HG03460 (cell line): ENCODE measurements around the gene RBM5.

Experiments used
- ATAC-seq: cut with Tn5 transposase; IDR thresholded peaks from one replicate; pipeline ENCODE4 v1.9.1; 2021; ENCODE audit not compliant: unreplicated experiment

The RBM5 gene

DNA sequence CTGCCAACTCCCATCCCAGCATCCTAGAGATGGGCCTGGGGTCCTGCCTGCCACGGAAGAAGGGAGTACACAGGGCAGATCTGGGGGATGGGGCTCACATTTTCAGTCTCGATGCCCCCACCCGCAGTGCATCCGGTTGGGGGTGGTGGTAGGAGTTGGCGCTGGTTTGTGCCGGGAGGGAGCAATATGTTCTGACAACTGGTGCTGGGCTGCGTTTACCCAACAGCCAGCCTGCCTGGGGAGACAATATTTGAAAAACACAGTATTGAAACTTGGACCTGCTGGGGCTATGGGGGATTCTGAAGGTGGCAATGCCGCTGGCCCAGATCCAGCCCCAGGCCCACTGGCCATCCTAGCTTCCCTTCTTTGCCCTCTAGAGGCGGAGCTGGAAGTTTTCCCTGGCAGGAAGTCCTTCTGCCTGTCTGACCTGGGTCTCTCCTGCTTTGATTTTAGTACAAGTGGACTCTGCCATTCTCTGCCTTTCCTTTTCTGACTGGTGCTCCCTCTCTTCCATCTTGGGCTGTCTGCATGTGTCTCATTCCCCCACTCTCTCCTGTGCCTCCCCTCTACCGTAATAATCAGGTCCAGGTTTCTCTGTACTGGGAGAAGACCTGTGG lies 69.9 kb downstream of the RBM5 start:
- no peak for ATAC-seq

DNA sequence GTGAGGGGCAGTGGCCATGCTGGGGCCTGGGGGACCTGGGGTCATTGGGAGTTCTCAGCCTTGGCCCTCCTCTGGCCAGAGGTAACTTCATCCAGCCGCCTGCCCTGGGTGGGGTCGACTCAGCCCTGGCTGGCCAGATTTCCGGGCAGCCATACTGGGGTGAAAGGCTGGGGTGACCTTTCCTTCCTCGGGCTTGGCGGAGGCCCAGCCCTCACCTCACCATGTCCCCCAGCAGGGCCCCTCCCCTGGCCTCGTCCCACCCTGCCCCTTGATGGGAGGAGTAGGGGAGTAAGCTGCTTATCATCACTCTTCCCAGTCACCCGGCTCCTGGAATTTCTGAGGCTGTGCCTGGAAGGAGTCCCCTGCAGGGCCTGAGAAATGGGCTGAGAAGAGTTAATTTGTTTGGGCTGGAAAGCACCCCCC lies 71.9 kb downstream of the RBM5 start:
- ATAC-seq, result no peak

DNA sequence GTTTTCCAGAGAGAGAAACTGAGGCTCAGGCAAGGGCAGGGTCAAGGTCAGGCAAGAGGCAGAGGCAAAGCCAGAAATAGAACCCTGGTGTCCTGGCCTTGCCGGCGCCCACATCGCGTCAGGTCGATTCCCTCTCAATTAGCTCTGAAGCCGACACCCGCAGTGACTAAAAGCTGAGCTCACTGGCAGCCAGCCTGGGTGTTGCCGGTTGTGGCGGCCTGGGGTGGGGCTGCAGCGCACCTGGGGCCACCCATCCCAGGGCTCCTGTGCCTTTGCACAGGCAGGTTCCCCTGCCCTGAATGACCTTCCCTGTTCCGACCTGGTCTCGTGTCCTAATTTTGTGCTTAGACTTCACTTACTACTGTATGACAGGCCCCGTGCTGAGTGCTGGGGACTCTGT lies 72.6 kb downstream of the RBM5 start:
- ATAC-seq, result no peak

DNA sequence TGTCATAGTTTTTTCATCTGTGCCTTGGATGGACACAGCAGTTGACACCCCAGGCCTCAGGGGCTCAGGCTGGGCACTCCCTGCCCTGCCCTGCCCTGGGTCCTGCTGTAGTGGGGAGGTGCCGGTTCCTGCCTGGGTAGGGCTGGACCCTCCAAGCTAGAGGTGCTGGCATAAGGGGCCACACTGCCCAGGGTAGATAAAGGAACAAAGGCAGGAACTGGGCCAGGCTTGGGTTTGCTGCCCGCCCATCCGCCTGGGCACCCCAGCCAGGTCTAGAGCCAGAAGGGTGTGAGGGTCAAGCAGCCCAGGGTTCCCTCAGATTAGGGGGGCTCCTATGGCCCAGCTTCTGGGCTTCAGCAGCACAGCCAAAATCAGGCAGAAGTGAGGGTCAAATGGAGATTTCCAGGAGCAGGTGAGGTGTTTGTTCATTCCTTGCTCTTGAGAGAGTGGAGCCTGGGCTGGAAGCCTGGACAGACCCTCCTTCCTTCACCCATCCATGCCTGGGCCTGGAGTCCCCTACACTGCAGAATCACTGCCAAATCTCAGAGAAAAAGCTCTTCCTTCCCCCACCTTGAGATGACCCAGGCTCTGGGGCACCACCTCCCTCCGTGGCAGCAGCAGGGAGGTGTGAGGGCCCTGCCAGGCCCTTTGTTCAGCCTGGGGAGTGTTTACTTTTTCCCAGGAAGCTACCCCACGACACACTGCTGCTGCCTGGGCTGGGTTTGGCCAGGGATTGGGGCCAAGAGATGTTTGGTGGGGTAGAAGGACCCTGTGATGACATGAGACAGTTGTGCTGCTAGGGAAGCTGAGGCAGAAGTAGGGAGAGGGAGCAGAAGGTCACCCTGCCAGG lies 73.5 kb downstream of the RBM5 start:
- no peak for ATAC-seq

DNA sequence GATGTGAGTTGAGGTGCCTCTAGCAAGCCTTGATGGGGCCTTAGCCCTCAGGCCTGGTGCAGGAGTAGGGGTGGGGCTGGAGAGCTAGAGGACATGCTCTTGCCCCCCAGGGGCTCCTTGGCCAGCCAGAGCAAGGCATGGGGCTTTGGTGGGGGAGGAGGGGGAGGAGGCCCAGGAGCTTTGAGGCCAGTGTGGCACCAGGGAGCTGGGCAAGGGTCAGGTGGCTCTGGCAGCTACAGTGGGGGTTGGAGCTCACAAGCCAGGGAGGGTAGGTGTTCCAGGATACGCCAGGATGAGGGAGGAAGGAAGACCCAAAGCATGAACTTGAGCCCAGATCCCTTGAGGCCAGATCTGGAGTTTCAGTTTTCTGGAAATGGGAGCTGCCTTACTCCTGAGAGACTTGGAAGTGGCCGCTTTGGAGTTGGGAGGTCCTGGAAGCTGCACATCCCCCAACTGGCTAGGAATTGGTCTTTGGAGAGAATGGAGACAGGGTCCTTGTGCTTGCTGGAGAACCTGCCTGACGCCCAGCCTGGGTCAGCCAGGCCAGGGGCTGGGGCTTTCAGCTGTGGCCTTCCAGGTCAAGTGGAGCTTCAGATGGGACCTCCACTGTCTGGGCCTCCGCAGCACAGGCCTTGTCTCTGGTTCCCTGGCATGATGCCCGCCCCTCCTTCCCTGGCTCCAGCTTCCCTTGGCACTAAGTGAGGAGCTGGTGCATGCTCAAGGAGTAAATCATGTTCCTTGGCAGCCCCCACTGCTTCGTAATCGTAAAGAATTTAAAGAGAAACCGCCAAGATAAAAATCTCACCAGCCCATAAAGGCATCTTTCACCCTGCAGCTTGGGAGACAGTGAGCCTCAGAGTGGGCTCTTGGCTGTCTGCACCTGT lies 75.1 kb downstream of the RBM5 start:
- ATAC-seq, result no peak

DNA sequence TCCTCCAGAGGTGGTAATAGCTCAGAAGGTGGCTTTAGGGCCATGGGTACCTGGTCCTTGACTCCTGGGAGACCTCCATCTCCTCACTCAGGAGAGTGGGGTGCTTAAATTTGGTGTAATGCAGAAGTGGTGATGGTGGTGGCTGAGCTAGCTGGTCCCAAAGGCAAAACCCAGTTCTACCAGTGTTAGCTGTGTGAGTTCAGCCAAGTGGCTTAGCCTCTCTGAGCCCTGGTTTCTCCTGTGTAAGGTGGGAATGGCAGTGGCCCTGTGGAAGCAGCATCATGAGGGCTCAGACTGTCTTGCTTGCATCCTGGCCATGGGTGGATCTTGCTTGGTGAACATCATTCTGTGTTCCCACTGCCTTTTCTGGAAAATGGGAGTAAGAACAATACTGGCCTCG lies 75.8 kb downstream of the RBM5 start:
- ATAC-seq, result no peak

DNA sequence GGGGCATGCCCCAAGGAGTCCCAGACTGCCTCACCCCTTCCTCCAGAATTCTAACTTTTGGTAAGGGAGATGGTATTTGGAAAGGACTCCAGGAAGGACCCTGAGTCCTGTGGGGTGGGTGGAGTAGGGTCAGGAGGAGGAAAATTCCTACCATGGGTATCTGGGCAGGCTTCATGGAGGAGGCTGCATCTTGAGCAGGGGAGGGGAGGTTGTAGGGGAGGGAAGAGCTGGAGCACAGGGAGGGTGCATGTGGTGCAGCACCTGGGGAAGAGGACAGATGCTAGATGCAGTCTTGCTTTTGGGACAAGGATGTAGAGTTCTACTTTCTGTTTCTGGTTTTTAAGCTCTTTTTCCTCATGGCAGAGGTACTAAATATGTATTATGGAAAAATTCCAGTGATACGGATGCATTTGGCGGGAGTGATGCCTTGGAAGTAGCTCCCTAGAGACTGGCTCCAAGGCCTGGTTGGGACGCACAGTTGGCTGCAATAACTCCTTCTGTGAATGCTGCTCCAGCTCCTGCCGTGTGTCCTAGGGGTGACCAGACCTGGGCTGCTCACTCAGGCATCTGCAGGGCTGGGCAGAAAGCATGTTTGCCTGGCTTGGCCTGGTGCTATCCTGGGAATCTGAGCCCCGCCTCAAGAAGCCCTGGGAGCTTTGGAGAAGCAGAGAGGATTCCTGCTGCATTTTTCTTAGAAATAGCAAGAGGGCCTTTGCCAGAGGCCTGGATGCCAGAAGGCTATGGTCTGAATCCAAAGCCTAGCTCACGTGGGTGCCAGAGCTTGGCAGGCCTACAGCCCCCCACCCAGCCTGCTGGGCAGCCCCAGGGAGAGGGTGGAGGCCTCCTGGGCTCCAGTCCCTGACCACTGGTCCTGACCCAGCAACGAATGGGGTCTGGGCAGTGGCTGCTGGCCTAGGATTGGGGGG lies 76.5 kb downstream of the RBM5 start:
- no peak for ATAC-seq

DNA sequence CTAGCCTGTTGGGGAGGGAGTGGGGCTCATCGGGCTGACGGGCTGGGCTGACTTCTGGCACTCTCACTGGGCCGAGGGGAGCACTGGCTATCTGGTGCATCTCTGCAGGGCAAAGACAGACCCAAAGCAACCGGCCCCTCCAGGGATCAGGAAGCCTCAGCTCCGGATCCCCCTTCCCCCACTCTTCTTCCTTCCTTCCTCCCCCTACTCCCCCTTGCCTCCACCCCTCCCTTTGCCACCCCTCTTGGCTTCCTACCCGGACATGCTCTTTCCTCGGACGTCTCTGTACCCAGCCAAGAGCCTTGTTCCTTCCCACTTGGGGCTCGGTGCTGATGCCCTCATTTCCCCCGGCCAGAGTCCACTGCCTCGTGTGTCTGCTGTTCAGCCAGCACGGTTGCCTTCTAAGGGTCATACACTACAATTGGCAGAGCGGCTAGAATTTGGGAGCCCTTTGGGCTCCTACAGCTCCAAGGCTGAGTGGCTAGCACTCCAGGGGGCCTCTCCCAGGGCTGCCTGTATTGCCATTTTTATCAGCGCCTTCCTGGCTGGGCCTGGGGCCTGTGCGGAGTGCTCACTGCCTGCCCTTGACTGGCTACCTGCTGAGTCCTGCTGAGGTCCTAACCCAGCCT lies 77.3 kb downstream of the RBM5 start:
- no peak for ATAC-seq

DNA sequence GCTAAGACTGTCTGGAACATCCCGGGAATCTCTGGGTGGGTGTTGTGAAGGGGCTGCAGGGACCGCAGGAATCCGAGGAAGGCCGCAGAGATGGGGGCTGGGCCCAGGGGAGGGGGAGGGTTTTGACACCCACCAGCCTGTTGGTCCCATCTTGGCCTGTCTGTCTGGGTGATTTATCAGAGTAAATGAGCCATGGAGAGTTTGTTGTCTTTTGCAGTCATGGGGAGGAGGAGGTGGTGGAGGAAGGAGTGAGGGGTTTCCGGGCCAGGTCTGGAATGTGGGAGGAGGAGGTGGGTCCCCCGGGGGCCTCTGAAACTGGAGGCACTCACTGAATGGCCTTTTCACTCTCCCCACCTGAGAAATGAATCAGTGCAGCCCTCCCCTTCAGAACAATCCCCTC lies 77.9 kb downstream of the RBM5 start:
- no peak for ATAC-seq

DNA sequence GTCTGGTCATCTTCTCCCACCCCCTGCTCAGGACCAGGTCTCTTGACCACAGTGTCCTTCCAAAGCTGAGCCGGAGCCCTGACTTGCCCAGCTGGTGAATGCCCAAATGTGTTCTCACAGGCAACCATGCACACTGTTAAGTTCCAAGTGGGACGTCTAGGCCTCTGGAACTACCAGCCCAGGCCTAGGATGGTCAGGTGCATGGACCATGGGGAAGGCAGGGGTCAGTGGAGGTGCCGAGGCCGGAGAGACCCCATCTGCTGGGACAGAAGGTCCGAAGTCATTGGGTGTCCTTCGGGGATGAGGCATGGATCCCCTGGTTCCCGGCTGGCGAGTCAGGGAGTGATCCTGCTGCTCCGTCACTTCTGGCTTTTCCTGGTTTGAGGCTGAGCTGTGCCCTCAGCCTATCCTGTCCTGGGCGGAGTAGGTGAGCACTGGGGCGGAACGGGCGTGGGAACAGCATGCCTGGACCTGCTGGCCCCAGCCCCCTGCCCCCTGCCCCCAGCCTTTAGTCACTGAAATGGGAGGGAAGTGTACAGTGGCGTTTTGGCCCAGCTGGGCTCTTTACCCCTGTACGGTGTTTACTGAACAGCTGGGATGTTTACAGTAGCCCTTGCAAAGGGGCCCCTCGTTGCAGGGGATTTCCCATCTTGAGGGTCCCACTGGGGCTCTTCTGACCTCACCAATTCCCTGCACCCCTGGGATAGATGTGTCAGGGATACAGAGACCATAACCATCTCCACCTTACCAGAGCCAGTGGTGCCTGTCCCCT lies 78.5 kb downstream of the RBM5 start:
- ATAC-seq, result no peak

DNA sequence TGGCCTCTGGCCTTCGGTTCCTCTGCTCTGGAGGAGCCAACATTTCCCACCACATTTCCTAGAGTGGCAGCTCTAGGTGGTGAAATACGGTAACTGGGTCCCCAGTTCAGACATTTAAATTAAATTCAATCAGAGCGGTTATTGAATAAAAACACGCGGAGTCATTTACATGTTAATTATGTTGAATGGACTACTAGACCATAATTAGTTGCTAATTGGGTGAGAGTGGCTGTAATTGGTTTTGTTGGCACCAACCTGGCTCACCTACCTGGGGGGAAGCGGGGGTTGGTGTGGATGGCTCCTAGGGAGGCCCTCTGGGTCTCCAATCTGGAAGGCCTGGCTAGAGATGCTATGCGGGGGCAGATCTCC lies 79.1 kb downstream of the RBM5 start:
- no peak for ATAC-seq

DNA sequence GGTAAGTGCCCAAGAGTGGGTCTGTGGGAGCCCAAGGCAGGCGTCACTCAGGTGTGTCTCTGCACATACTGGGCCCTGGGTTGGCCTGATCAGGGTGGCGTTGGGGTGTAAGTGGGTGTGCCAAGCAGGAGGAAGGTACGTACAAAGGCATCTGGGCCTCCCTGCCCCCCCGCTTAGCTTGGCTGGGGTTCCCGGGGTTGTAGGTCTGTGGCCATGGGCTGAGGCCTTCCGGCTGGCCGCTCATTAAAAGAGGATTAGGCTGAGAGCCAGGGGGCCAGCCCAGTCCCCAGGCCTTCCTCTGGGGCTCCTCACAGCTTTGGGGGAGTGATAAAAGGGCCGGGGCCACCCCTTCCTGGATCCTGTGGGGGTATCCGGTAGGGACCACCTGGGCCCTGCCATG lies 79.7 kb downstream of the RBM5 start:
- ATAC-seq, result no peak
